H1 (cell line): ENCODE data around the gene NADK2. TPM values are rescaled to one million over a fixed set of nuclear protein-coding genes. Genes with fewer than 3 reads are reported as not detected.

ENCODE experiments used
- CTCF ChIA-PET: fragments of 300-600 bp; sonication (Branson Sonifier 250); formaldehyde crosslinking; loops from one replicate; lab custom pipeline; 2021; ENCODE audit not compliant: partially characterized antibody; lab: Charles Lee
- POLR2A ChIA-PET: fragments of 300-600 bp; sonication (Branson Sonifier 250); formaldehyde crosslinking; loops from one replicate; lab custom pipeline; 2021; ENCODE audit warnings: inconsistent platforms; ENCODE audit not compliant: partially characterized antibody; lab: Charles Lee
- DNase-seq, 2 experiments: peaks; one replicate each; pipeline versions ENCODE4 v3.0.0 to v3.0.0-alpha.2; 2010 to 2022; ENCODE audit warnings: low spot score in 2 of 2, low read depth in 1 of 2, mixed read lengths in 1 of 2
- FAIRE-seq: peaks from 2 replicates; lab custom pipeline; 2011; peaks lifted over from hg19 to GRCh38; lab: Jason Lieb, UNC
- H2AFZ ChIP-seq: 2 replicates; pipeline ENCODE4 v1.8.1; 2012; ENCODE audit warnings: low read length, inconsistent platforms
- H2AK5ac ChIP-seq: 2 replicates; pipeline ENCODE4 v1.6.1; 2013; ENCODE audit warnings: low read depth, low read length
- H2BK120ac ChIP-seq: replicated peaks from 2 replicates; pipeline ENCODE3; 2013; ENCODE audit warnings: low read depth, low read length, inconsistent platforms
- H2BK12ac ChIP-seq: 2 replicates; pipeline ENCODE4 v1.6.1; 2013; ENCODE audit warnings: low read depth, low read length
- H2BK15ac ChIP-seq: 2 replicates; pipeline ENCODE4 v1.6.1; 2013; ENCODE audit warnings: low read length
- H2BK20ac ChIP-seq: 2 replicates; pipeline ENCODE4 v1.6.1; 2013; ENCODE audit warnings: low read length
- H2BK5ac ChIP-seq: 2 replicates; pipeline ENCODE4 v1.6.1; 2013; ENCODE audit warnings: low read depth, low read length
- H3K14ac ChIP-seq: 2 replicates; pipeline ENCODE4 v1.6.1; 2013; ENCODE audit warnings: inconsistent platforms; ENCODE audit not compliant: insufficient read length
- H3K18ac ChIP-seq: 2 replicates; pipeline ENCODE4 v1.6.1; 2013; ENCODE audit warnings: low read length; ENCODE audit errors: extremely low read depth
- H3K23ac ChIP-seq: 2 replicates; pipeline ENCODE4 v1.6.1; 2013; ENCODE audit warnings: inconsistent platforms; ENCODE audit not compliant: insufficient read length
- H3K23me2 ChIP-seq: 2 replicates; pipeline ENCODE4 v1.6.1; 2013; ENCODE audit warnings: low read depth, low read length
- H3K27ac ChIP-seq: 2 replicates; pipeline ENCODE4 v1.6.1; 2011; ENCODE audit warnings: low read depth, low read length, inconsistent platforms
- H3K27me3 ChIP-seq, 4 experiments: replicated peaks in 1 of 4; 1 replicate in 1 of 4; 2 replicates in 3 of 4; pipeline versions ENCODE4 v1.6.1 to v1.8.1; 2011 to 2013; ENCODE audit warnings: low read length in 3 of 4, mild to moderate bottlenecking in 3 of 4, inconsistent platforms in 2 of 4, mixed read lengths in 2 of 4, moderate library complexity in 1 of 4; ENCODE audit not compliant: control insufficient read depth in 3 of 4, insufficient read depth in 3 of 4; ENCODE audit errors: extremely low read depth in 1 of 4
- H3K36me3 ChIP-seq, 4 experiments: 2 replicates each; pipeline versions ENCODE4 v1.6.1 to v1.8.1; 2011 to 2013; ENCODE audit warnings: mild to moderate bottlenecking in 4 of 4, low read length in 3 of 4, moderate library complexity in 2 of 4, control low read depth in 1 of 4, inconsistent platforms in 1 of 4; ENCODE audit not compliant: insufficient read depth in 4 of 4, control insufficient read depth in 2 of 4
- H3K4ac ChIP-seq: replicated peaks from 2 replicates; pipeline ENCODE3; 2013; ENCODE audit warnings: low read length, low read depth, mixed read lengths, inconsistent platforms; ENCODE audit not compliant: insufficient read length
- H3K4me1 ChIP-seq, 4 experiments: replicated peaks in 1 of 4; 1 replicate in 1 of 4; 2 replicates in 3 of 4; pipeline versions ENCODE4 v1.6.1 to v1.8.1; 2011 to 2013; ENCODE audit warnings: low read length in 3 of 4, inconsistent platforms in 2 of 4, mixed read lengths in 1 of 4; ENCODE audit not compliant: insufficient read depth in 4 of 4, control insufficient read depth in 3 of 4
- H3K4me2 ChIP-seq, 2 experiments: 2 replicates each; pipeline versions ENCODE4 v1.6.1 to v1.8.1; 2011 to 2013; ENCODE audit warnings: low read depth in 2 of 2, low read length in 2 of 2, control low read depth in 1 of 2, inconsistent platforms in 1 of 2, mild to moderate bottlenecking in 1 of 2; ENCODE audit not compliant: insufficient read depth in 1 of 2
- H3K4me3 ChIP-seq, 4 experiments: fragments of 200-600, 300-600 bp in 1 of 4; sonication (generic), shearing (Covaris generic), sonication (Bioruptor Twin) in 1 of 4; 2 replicates each; pipeline versions ENCODE4 v1.5.1 to v1.8.1; 2011 to 2016; ENCODE audit warnings: low read length in 4 of 4, low read depth in 3 of 4, control low read depth in 2 of 4, inconsistent platforms in 2 of 4, mild to moderate bottlenecking in 2 of 4, mixed read lengths in 1 of 4, moderate library complexity in 1 of 4; ENCODE audit not compliant: insufficient read depth in 2 of 4; ENCODE audit errors: extremely low read depth in 1 of 4
- H3K56ac ChIP-seq: replicated peaks from 2 replicates; pipeline ENCODE3; 2013; ENCODE audit warnings: low read depth, mild to moderate bottlenecking, mixed read lengths, low read length, inconsistent platforms; ENCODE audit not compliant: insufficient read length
- H3K79me1 ChIP-seq: 2 replicates; pipeline ENCODE4 v1.6.1; 2013; ENCODE audit warnings: low read depth, low read length, control low read depth
- H3K79me2 ChIP-seq, 2 experiments: 2 replicates each; pipeline versions ENCODE4 v1.6.1 to v1.8.1; 2012 to 2013; ENCODE audit warnings: low read length in 2 of 2, mild to moderate bottlenecking in 2 of 2, inconsistent platforms in 1 of 2; ENCODE audit not compliant: insufficient read depth in 2 of 2, control insufficient read depth in 1 of 2
- H3K9ac ChIP-seq, 4 experiments: replicated peaks in 1 of 4; 1 replicate in 1 of 4; 2 replicates in 3 of 4; pipeline versions ENCODE4 v1.6.1 to v1.8.1; 2011 to 2013; ENCODE audit warnings: low read depth in 3 of 4, low read length in 3 of 4, control low read depth in 2 of 4, mild to moderate bottlenecking in 2 of 4, moderate library complexity in 2 of 4, inconsistent platforms in 1 of 4; ENCODE audit errors: extremely low read depth in 1 of 4
- H3K9me3 ChIP-seq, 2 experiments: 2 replicates each; pipeline versions ENCODE4 v1.6.1 to v1.8.1; 2012 to 2013; ENCODE audit warnings: mild to moderate bottlenecking in 2 of 2, moderate library complexity in 2 of 2, control low read depth in 1 of 2, inconsistent platforms in 1 of 2, low read depth in 1 of 2, low read length in 1 of 2, mixed read lengths in 1 of 2; ENCODE audit not compliant: insufficient read depth in 2 of 2
- H4K20me1 ChIP-seq, 2 experiments: replicated peaks in 1 of 2; 2 replicates each; pipeline versions ENCODE3 to v1.8.1; 2011 to 2013; ENCODE audit warnings: inconsistent platforms in 2 of 2, low read length in 2 of 2, mild to moderate bottlenecking in 1 of 2; ENCODE audit not compliant: insufficient read depth in 2 of 2, control insufficient read depth in 1 of 2
- H4K5ac ChIP-seq: 2 replicates; pipeline ENCODE4 v1.6.1; 2013; ENCODE audit warnings: low read length, low read depth, mixed read lengths, inconsistent platforms; ENCODE audit not compliant: insufficient read length
- H4K8ac ChIP-seq: 2 replicates; pipeline ENCODE4 v1.8.0; 2013; ENCODE audit warnings: mild to moderate bottlenecking, moderate library complexity, low read length, inconsistent platforms; ENCODE audit not compliant: insufficient read depth; ENCODE audit errors: extremely low read depth
- H4K91ac ChIP-seq: replicated peaks from 2 replicates; pipeline ENCODE3; 2013; ENCODE audit warnings: low read length, mixed read lengths, inconsistent platforms; ENCODE audit not compliant: insufficient read length
- ASH2L ChIP-seq: fragments of 200-600, 300-600 bp; sonication (generic); IDR thresholded peaks from one replicate; pipeline ENCODE4 v1.7.1; 2017; ENCODE audit warnings: low read length
- CBX5 ChIP-seq: fragments of 300-800, 300-1000 bp; sonication (generic); IDR thresholded peaks from 2 replicates; pipeline ENCODE4 v1.7.1; 2016; ENCODE audit warnings: antibody characterized with exemption, low read length, low read depth
- CHD1 ChIP-seq: IDR thresholded peaks from 2 replicates; pipeline ENCODE4 v1.6.1; 2012; ENCODE audit warnings: low read depth, low read length, improper control_type of control experiment
- FOSL1 ChIP-seq: IDR thresholded peaks from 2 replicates; pipeline ENCODE4 v1.6.1; 2011; ENCODE audit warnings: mild to moderate bottlenecking, low read depth, low read length, moderate library complexity; ENCODE audit not compliant: insufficient read depth
- HDAC2 ChIP-seq, 2 experiments: fragments of 300-600 bp in 1 of 2; sonication (generic) in 1 of 2; IDR thresholded peaks; 2 replicates each; pipeline ENCODE4 v1.6.1; 2011 to 2012; ENCODE audit warnings: low read depth in 2 of 2, low read length in 2 of 2, mild to moderate bottlenecking in 2 of 2, moderate library complexity in 2 of 2, borderline replicate concordance in 1 of 2, inconsistent platforms in 1 of 2
- NANOG ChIP-seq: IDR thresholded peaks from 2 replicates; pipeline ENCODE4 v1.6.1; 2011; ENCODE audit warnings: low read length, low read depth, mild to moderate bottlenecking, inconsistent platforms; ENCODE audit not compliant: insufficient read depth, poor library complexity, severe bottlenecking
- POU5F1 ChIP-seq: IDR thresholded peaks from 2 replicates; pipeline ENCODE4 v1.6.1; 2011; ENCODE audit warnings: low read depth, mild to moderate bottlenecking, low read length, moderate library complexity
- RNF2 ChIP-seq: fragments of 200-900, 300-1000 bp; sonication (generic); IDR thresholded peaks from 2 replicates; pipeline ENCODE4 v1.7.1; 2016; ENCODE audit warnings: borderline replicate concordance, low read depth, mild to moderate bottlenecking, antibody characterized with exemption, low read length; ENCODE audit not compliant: poor library complexity, severe bottlenecking; ENCODE audit errors: missing control alignments
- SIN3A ChIP-seq, 2 experiments: IDR thresholded peaks in 1 of 2; conservative IDR thresholded peaks in 1 of 2; 2 replicates each; pipeline ENCODE4 v1.6.1; 2011 to 2012; ENCODE audit warnings: low read length in 2 of 2, improper control_type of control experiment in 1 of 2, low read depth in 1 of 2, mild to moderate bottlenecking in 1 of 2
- SIX5 ChIP-seq: IDR thresholded peaks from 2 replicates; pipeline ENCODE4 v1.6.1; 2011; ENCODE audit warnings: mild to moderate bottlenecking, low read depth, low read length
- SP2 ChIP-seq: IDR thresholded peaks from 2 replicates; pipeline ENCODE4 v1.6.1; 2012; ENCODE audit warnings: mild to moderate bottlenecking, low read length, inconsistent platforms
- SUZ12 ChIP-seq: fragments of 200-600 bp; sonication (generic); IDR thresholded peaks from 2 replicates; pipeline ENCODE4 v1.6.1; 2012; ENCODE audit warnings: mild to moderate bottlenecking, inconsistent platforms, low read length, moderate library complexity, mixed read lengths
- TAF1 ChIP-seq: IDR thresholded peaks from 2 replicates; pipeline ENCODE4 v1.6.1; 2011; ENCODE audit warnings: mild to moderate bottlenecking, low read depth, low read length
- TCF12 ChIP-seq: IDR thresholded peaks from 2 replicates; pipeline ENCODE4 v1.6.1; 2011; ENCODE audit warnings: low read depth, mild to moderate bottlenecking, low read length
- WGBS, 2 experiments: shearing (Covaris generic) in 1 of 2; methylation state at CpG; one replicate each; pipeline versions ENCODE4 v1.1.6 to v1.1.7; 2013 to 2015; ENCODE audit warnings: low lambda C conversion rate in 2 of 2, mixed read lengths in 2 of 2, inconsistent platforms in 1 of 2, low coverage in 1 of 2, missing lambda C conversion rate in 1 of 2; ENCODE audit not compliant: insufficient replicate concordance in 2 of 2, insufficient coverage in 1 of 2, insufficient read length in 1 of 2; ENCODE audit errors: extremely low coverage in 1 of 2, missing lambda C conversion rate in 1 of 2; 5-methylcytosine and 5-hydroxymethylcytosine counted together
- polyA plus RNA-seq, 7 experiments: library from polyadenylated mRNA; depleted of rRNA in 3 of 7; stranded (reverse) in 5 of 7; unstranded in 2 of 7; fragments of >200 nt in 5 of 7; fragments of 200-250 nt in 2 of 7; gene quantifications; 1 replicate in 5 of 7; 2 replicates in 1 of 7; 4 replicates in 1 of 7; pipeline versions ENCODE4 v1.2.1 to v1.2.3, GENCODE V29; 2011 to 2013; ENCODE audit warnings: missing spikeins in 2 of 7, mixed read lengths in 2 of 7
- total RNA-seq: library from RNA; stranded (reverse); fragmentation: NEBNext Ultra II Directional; extraction: Animal tissue kit (Norgen Biotek cat#: 25700); gene quantifications from 2 replicates; pipeline ENCODE4 v1.2.1, GENCODE V29; 2021

Gene NADK2
- total and polyA plus RNA-seq, 2 of the 8 experiments (the other 6 are each of a cell fraction or from before 2014, with no cell fraction given), result 3.4 to 16.1 TPM

DNA sequence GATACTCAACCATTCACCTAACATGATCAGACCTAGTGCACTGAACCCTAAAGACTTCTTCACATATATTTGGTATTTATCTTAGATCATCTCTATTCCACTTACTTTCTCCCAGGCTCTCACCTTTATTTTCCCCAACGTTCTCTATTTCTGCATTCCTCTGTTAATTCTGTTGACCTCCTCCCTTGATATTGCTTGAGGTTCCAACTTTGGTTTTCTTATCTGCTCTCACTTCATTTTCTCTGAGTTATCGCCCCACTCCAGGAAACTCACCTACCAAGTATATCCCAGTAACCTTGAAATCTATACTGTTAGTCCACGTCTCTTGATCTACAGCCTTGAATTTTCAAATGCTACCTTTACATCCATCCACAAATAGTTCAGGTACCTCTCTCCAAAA is 9.2 kb downstream of the NADK2 start:
- H4K5ac ChIP-seq, result no peak overlapping the region
- H3K36me3 ChIP-seq, result no peaks in the 10 kb centered on the region
- WGBS, 2 experiments, result 89% methylated on average over 3 of the region's 3 CpGs; no CpG with 5 or more reads in 1 of the 2 experiments
- H3K56ac ChIP-seq, result no peak overlapping the region
- no peaks in the 10 kb centered on the region for H3K9me3 ChIP-seq
- H3K79me2 ChIP-seq, result no peaks in the 10 kb centered on the region; a peak in 1 of 4 replicates
- no peak overlapping the region for H3K4me3 ChIP-seq
- H3K27me3 ChIP-seq, result peaks cover 0 to 2% (median 0%) of the 10 kb centered on the region in 4 experiments; a peak in 1 of 7 replicates
- no peak overlapping the region for H3K23ac ChIP-seq
- FAIRE-seq, result no peak
- H3K4me2 ChIP-seq, result no peak overlapping the region
- no peak overlapping the region for H3K14ac ChIP-seq
- no peaks in the 10 kb centered on the region for H4K20me1 ChIP-seq
- no peak overlapping the region for H4K8ac ChIP-seq
- H4K91ac ChIP-seq, result no peak overlapping the region
- no peak overlapping the region for H2AFZ ChIP-seq
- no peaks in the 10 kb centered on the region for H3K4me1 ChIP-seq
- no peak overlapping the region for H2BK15ac ChIP-seq
- H3K79me1 ChIP-seq, result no peaks in the 10 kb centered on the region
- H3K4ac ChIP-seq, result no peak overlapping the region
- H2BK120ac ChIP-seq, result no peak overlapping the region
- no peak overlapping the region for H2BK20ac ChIP-seq
- POLR2A ChIA-PET, result no interaction called here
- no peak overlapping the region for H2BK5ac ChIP-seq
- CTCF ChIA-PET, result interaction anchor here (1.0 kb wide), 1 partner anchor 464 kb away, joined by 3 read pairs; no protein-coding TSS in a partner anchor
- H3K9ac ChIP-seq, result no peak overlapping the region
- DNase-seq, result no peak
- 0 out of 2 replicates have a peak, but pooled peaks cover 2% of the 10 kb centered on the region for H3K23me2 ChIP-seq
- H3K18ac ChIP-seq, result no peak overlapping the region
- H2BK12ac ChIP-seq, result no peak overlapping the region
- H3K27ac ChIP-seq, result no peak overlapping the region
- H2AK5ac ChIP-seq, result no peak overlapping the region
- no peak for TF ChIP-seq SIX5
- no peak for TF ChIP-seq SIN3A (conservative IDR thresholded peaks at IDR 0.05 in 1 of 2, IDR thresholded peaks at IDR 0.05 in 1 of 2; ENCODE audit: low read depth in 1 of 2, low read length in 2 of 2)
- TF ChIP-seq RNF2, result no peak
- TF ChIP-seq POU5F1, result no peak
- no peak for TF ChIP-seq SUZ12
- no peak for TF ChIP-seq TCF12
- no peak for TF ChIP-seq HDAC2 (IDR thresholded peaks at IDR 0.05; ENCODE audit: borderline replicate concordance in 1 of 2, low read depth in 2 of 2, low read length in 2 of 2)
- TF ChIP-seq NANOG, result no peak
- TF ChIP-seq CBX5, result no peak
- no peak for TF ChIP-seq CHD1
- no peak for TF ChIP-seq ASH2L
- no peak for TF ChIP-seq SP2
- no peak for TF ChIP-seq FOSL1
- no peak for TF ChIP-seq TAF1
